Hair follicle dermal papilla cell (primary cell): ENCODE measurements around the gene SLCO4A1. TPM values are rescaled to one million over a fixed set of nuclear protein-coding genes. Genes with fewer than 3 reads are reported as not detected.

ENCODE experiments used
- total RNA-seq: library from RNA; depleted of rRNA; stranded (reverse); fragments of >200 nt; gene quantifications from 2 replicates; pipeline ENCODE4 v1.2.3, GENCODE V29; 2012

The SLCO4A1 gene
- under 0.01 and 0.16 TPM in 2 replicates for total RNA-seq

GRCh38 chr20:62642051-62642665 lies at the start of gene SLCO4A1:
SLCO4A1 (plus strand) TSS chr20:62642503; CDS start chr20:62656455, 13,952 bp downstream.

GRCh38 chr20:62708591-62709536 lies 66.6 kb downstream of the SLCO4A1 start, which contains the start of gene NTSR1:
NTSR1 (plus strand) TSS chr20:62708836; CDS start chr20:62709208, 372 bp downstream.

Other genes starting within 250 kb of the SLCO4A1 start
- gene CABLES2, start 235.2 kb upstream of the SLCO4A1 start, total RNA-seq = 2.1 and 2.3 TPM in 2 replicates
- gene RBBP8NL, start 215.0 kb upstream of the SLCO4A1 start, total RNA-seq = not detected in 2 replicates
- not detected in 2 replicates for gene GATA5, start 166.5 kb upstream of the SLCO4A1 start, total RNA-seq
- 0.36 and 0.49 TPM in 2 replicates for gene NTSR1, start 66.3 kb downstream of the SLCO4A1 start, total RNA-seq
- 20.0 and 20.6 TPM in 2 replicates for gene MRGBP, start 154.0 kb downstream of the SLCO4A1 start, total RNA-seq
- 50.6 and 54.5 TPM in 2 replicates for gene OGFR, start 162.3 kb downstream of the SLCO4A1 start, total RNA-seq
- 0.24 TPM in 1 of 2 replicates, not detected in the other for gene COL9A3, start 174.5 kb downstream of the SLCO4A1 start, total RNA-seq
- gene TCFL5, start 219.3 kb downstream of the SLCO4A1 start, total RNA-seq = 13.4 and 19.0 TPM in 2 replicates